ENCODE measurements around the gene SHISA2.
"Not testable (repeated sequence)": the region's sequence is repeated elsewhere in the genome, so short reads cannot be mapped to it uniquely, and the experiment has no call there.

DNA sequence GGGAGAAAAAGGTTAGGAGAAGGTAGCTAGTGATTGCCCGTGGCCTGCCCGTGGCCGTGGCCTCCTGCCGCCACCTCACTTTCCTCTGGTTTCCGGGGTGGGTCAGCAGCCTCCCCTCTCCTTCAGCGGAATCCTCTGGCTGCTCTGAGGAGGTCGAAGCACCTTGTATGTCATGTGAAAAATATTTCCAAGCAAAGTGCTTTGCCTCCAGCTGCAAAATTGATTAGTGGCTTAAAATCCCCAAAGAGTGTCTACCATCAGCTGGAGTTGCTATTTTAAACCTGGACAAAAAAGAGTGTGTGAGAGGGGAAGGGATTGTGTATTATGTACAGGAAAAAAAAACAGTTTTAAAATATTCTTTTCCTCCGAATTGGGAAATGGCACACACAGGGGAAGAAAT lies 17.8 kb upstream of the SHISA2 start:
- TF ChIP-seq, protein P1, sequence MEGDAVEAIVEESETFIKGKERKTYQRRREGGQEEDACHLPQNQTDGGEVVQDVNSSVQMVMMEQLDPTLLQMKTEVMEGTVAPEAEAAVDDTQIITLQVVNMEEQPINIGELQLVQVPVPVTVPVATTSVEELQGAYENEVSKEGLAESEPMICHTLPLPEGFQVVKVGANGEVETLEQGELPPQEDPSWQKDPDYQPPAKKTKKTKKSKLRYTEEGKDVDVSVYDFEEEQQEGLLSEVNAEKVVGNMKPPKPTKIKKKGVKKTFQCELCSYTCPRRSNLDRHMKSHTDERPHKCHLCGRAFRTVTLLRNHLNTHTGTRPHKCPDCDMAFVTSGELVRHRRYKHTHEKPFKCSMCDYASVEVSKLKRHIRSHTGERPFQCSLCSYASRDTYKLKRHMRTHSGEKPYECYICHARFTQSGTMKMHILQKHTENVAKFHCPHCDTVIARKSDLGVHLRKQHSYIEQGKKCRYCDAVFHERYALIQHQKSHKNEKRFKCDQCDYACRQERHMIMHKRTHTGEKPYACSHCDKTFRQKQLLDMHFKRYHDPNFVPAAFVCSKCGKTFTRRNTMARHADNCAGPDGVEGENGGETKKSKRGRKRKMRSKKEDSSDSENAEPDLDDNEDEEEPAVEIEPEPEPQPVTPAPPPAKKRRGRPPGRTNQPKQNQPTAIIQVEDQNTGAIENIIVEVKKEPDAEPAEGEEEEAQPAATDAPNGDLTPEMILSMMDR (IDR thresholded peaks at IDR 0.05 in 4 of 5, conservative IDR thresholded peaks at IDR 0.05 in 1 of 5): not testable (repeated sequence)
- TF ChIP-seq POLR2A (IDR thresholded peaks at IDR 0.05): not testable (repeated sequence)

Data from gastrocnemius medialis (tissue), 4 donors.